HG03575 (cell line): ENCODE results near the gene HAND1.

Source experiments
- ATAC-seq: cut with Tn5 transposase; IDR thresholded peaks from one replicate; pipeline ENCODE4 v1.9.1; 2021; ENCODE audit not compliant: unreplicated experiment, insufficient number of reproducible peaks, low FRiP score; ENCODE audit errors: extremely low read depth

Gene HAND1

DNA sequence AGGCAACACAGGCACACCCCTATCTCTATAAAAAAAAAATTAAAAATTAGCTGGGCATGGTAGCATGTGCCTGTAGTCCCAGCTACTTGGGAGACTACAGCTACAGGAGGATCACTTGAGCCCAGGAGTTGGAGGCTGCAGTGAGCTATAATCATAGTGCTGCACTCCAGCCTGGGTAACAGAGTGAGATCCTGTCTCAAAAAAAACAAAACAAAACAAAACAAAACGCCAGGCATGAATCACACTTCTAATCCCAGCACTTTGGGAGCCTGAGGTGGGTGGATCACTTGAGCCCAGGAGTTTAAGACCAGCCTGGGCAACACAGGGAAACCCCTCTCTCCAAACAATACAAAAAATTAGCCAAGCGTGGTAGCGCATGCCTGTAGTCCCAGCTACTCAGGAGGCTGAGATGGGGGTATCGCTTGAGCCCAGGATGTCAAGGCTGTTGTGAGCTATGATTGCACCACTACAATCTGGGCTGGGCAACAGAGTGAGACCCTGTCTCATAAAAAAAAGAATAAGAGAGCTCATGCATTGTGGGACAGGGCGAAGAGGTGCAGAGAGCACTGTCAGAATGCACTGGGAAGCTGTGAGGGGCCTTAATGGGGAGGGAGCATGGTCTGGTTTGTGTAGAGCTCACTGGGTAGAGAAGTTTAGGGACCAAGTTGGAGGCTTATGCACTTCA, 40.6 kb downstream of the HAND1 start:
- ATAC-seq, result no peak

DNA sequence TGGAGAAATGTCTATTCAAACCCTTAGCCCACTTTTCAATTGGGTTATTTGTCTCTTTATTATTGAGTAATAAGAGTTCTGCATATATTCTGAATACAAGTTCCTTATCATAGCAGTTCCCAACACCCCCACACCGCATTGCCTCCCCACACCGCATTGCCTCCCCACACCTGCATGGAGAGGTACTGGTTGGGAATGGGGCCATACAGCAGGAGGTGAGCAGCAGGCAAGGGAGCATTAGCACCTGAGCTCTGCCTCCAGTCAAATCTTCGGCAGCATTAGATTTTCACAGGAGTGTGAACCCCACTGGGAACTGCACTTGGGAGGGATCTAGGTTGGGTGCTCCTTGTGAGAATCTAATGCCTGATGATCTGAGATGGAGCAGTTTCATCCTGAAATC, 42.8 kb downstream of the HAND1 start:
- no peak for ATAC-seq

DNA sequence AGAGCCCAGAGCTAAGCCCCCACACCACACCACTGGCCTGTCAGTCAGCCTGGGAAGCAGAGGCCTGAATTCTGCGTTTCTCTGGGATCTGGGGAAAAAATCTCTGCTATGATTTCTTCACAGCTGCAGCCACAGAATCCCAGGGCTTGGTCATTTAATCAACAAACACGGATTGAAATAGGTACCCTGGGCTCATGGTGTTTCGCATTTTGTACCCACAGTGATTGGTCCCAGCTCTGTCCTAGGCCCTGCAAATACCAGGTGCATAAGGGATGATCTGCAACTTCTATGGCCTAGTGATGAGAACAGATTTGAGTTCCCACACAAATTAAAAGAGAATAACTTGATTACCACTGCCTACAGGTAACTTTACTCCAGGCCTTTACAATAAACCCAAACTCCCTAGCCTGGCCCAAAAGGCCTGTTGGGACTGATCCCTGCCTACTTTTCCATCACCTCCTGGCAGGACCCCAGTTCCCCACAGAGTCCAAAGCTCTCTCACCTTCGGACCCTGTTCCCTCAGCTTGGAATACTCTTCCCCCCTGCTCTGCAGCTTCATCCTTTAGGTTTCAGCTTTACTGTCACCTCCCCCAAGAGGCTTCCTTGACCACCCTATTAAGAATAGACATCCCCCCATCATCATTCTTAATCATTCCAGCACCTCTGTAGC, 46.9 kb downstream of the HAND1 start:
- ATAC-seq, result no peak

DNA sequence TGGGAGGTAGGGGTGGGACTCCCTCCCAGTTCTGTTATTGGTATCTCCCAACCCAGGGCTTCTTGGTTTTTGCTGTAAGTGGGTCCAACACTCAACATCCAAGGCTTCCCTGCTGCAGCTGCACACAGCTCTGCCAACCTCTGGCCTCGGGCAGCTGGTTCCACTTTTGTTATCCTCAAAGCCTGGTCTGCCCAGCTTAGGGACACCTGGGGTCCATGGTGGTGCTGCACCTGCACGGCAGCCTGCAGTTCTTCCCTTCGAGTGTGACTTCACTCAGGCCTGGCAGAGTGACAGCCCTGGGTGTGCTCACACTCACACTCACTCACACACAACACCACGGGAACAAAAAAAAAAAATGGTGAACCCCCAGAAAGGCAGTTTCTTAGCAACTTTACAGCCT, 47.6 kb downstream of the HAND1 start:
- ATAC-seq, result no peak

DNA sequence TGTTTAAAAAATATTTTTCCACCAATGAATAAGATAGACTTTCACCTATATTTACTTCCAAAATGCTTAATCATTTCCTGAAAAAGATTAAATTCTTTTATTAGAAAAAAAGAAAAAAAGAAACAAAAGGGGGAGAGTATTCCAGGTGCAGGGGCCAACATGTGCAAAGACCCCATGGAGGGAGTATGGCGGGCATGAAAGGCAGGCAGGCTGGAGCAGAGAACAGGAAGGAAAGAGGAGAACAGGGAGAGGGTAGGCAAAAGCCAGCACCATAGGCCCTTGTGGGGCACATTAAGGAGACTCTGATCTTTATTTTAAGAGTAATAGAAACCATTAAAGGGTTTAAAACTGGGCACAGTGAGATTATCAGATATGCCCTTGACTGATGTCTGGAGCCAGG, 48.7 kb downstream of the HAND1 start:
- no peak for ATAC-seq

DNA sequence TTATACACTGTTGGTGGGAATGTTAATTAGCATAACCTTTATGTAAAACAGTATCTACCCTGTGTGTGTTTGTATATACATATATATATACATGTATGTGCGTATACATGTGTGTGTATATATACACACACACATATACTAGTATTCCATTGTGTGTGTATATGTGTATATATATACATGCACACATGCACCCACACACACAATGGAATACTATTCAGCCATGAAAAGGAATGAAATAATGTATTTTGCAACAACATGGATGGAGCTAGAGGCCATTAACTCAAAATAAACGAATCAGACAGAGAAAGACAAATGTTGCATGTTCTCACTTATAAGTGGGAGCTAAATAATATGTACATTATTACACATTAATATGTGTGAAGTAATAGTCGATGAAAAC, 49.8 kb downstream of the HAND1 start:
- ATAC-seq, result no peak
